Measurements from ENCODE around the gene USP15.

The USP15 gene

DNA sequence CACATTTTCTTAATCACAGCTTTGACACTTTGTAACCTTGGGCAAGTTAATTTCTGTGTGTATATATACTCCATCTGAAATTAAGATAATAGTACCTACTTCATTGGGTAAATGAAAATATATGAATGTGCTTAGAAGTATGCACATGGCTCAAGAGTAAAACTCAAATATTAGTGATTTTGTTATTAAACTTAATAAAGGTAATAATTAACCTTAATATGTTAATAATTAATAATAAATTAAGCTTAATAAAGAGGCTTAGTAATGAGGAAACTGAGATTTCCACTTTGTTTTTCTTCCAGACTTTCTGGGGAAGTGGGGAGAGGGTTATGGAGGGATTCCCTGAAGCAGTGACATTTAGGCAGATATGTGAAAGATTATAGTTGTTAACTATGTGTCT lies 19.8 kb downstream of the USP15 start:
- Histone ChIP-seq H3K79me2 (ENCODE audit: control insufficient read depth, insufficient read depth, low read length, unreplicated experiment) (peaks cover 91% of the 10 kb centered on the region), H3K27ac (ENCODE audit: low read depth, low read length) (no peak overlapping the region), H3K4me1 (ENCODE audit: control insufficient read depth, insufficient read depth, low read length, unreplicated experiment) (peaks cover 3% of the 10 kb centered on the region), H3K36me3 (ENCODE audit: insufficient read depth, low read length) (0 out of 2 replicates have a peak, but pooled peaks cover 5% of the 10 kb centered on the region), H3K4me3 (ENCODE audit: low read depth, low read length) (no peak overlapping the region), H2AFZ (ENCODE audit: low read length, unreplicated experiment) (no peak overlapping the region), H3K27me3 (ENCODE audit: insufficient read depth, low read length) (no peaks in the 10 kb centered on the region)

- H3K36me3 ChIP-seq (ENCODE audit: insufficient read depth, low read length), result peaks cover 9% of the 10 kb centered on the region
- H3K79me2 ChIP-seq (ENCODE audit: control insufficient read depth, insufficient read depth, low read length, unreplicated experiment), result peaks cover 93% of the 10 kb centered on the region
- no peak overlapping the region for H3K27ac ChIP-seq (ENCODE audit: low read depth, low read length)
- H3K4me3 ChIP-seq (ENCODE audit: low read depth, low read length), result no peak overlapping the region
- no peaks in the 10 kb centered on the region for H3K27me3 ChIP-seq (ENCODE audit: insufficient read depth, low read length)
- H2AFZ ChIP-seq (ENCODE audit: low read length, unreplicated experiment), result no peak overlapping the region
- peaks cover 3% of the 10 kb centered on the region for H3K4me1 ChIP-seq (ENCODE audit: control insufficient read depth, insufficient read depth, low read length, unreplicated experiment)
These were observed 22.0 kb downstream of the USP15 start for GRCh38 chr12:62282057-62282774.

- Histone ChIP-seq H3K27me3 (ENCODE audit: insufficient read depth, low read length) (no peaks in the 10 kb centered on the region), H3K4me3 (ENCODE audit: low read depth, low read length) (no peak overlapping the region), H3K27ac (ENCODE audit: low read depth, low read length) (no peak overlapping the region), H3K79me2 (ENCODE audit: control insufficient read depth, insufficient read depth, low read length, unreplicated experiment) (peaks cover 95% of the 10 kb centered on the region), H3K36me3 (ENCODE audit: insufficient read depth, low read length) (peaks cover 4% of the 10 kb centered on the region), H2AFZ (ENCODE audit: low read length, unreplicated experiment) (no peak overlapping the region), H3K4me1 (ENCODE audit: control insufficient read depth, insufficient read depth, low read length, unreplicated experiment) (peaks cover 3% of the 10 kb centered on the region)
These were observed 24.5 kb downstream of the USP15 start for GRCh38 chr12:62284749-62285148.

DNA sequence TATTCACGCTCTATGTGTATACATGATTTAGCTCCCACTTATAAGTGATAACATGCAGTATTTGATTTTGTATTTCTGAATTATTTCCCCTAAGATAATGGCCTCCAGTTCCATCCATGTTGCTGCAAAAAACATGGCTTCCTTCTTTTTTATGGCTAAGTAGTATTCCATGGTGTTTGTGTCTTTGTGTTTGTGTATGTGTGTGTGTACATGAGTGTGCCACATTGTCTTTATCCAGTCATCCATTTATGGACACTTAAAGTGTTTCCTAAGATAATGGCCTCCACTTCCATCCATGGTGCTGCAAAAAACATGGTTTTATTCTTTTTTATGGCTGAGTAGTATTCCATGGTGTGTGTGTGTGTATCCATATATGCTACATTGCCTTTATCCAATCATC lies 25.1 kb downstream of the USP15 start:
- H3K36me3 ChIP-seq (ENCODE audit: insufficient read depth, low read length), result peaks cover 7% of the 10 kb centered on the region
- no peak overlapping the region for H3K27ac ChIP-seq (ENCODE audit: low read depth, low read length)
- H2AFZ ChIP-seq (ENCODE audit: low read length, unreplicated experiment), result no peak overlapping the region
- peaks cover 3% of the 10 kb centered on the region for H3K4me1 ChIP-seq (ENCODE audit: control insufficient read depth, insufficient read depth, low read length, unreplicated experiment)
- peaks cover 95% of the 10 kb centered on the region for H3K79me2 ChIP-seq (ENCODE audit: control insufficient read depth, insufficient read depth, low read length, unreplicated experiment)
- no peaks in the 10 kb centered on the region for H3K27me3 ChIP-seq (ENCODE audit: insufficient read depth, low read length)
- H3K4me3 ChIP-seq (ENCODE audit: low read depth, low read length), result no peak overlapping the region

DNA sequence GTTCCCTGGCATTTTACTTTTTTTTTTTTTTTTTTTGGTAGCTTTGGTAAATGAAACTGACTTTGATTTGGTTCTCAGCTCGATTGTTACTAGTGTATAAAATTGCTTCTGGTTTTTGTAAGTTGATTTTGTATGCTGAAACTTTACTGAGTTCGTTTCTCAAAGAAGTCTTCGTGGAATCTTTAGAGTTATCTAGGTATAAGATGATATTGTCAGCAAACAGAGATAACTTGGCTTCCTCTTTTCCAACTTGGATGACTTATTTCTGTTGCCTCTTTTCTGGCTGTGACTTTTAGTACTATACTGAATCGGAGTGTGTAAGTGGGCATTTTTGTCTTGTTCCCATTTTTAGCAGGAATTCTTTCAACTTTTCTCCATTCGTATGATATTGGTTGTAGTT lies 28.1 kb downstream of the USP15 start:
- no peak overlapping the region for H2AFZ ChIP-seq (ENCODE audit: low read length, unreplicated experiment)
- no peak overlapping the region for H3K27ac ChIP-seq (ENCODE audit: low read depth, low read length)

DNA sequence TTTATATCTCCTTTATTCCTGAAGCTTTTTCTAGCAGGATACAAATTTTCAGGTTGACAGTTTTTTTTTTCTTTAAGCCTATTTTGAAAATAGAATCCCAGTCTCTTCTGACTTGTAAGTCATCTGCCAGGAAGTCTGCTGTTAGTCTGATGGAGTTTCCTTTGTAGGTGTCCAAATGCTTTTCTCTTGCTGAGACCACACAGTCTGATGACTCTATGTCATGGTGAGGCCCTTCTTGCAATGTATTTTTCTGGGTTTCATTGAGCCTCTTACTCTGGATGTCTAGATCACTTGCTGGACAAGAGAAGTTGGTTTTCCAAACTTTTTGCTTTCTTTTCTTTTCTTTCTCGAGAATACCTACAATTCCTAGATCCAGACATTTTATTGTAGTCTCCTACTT lies 30.6 kb downstream of the USP15 start:
- Histone ChIP-seq H3K27me3 (ENCODE audit: insufficient read depth, low read length) (no peaks in the 10 kb centered on the region), H3K36me3 (ENCODE audit: insufficient read depth, low read length) (peaks cover 31% of the 10 kb centered on the region), H2AFZ (ENCODE audit: low read length, unreplicated experiment) (no peak overlapping the region), H3K4me1 (ENCODE audit: control insufficient read depth, insufficient read depth, low read length, unreplicated experiment) (peaks cover 10% of the 10 kb centered on the region), H3K4me3 (ENCODE audit: low read depth, low read length) (no peak overlapping the region), H3K79me2 (ENCODE audit: control insufficient read depth, insufficient read depth, low read length, unreplicated experiment) (peaks cover 89% of the 10 kb centered on the region), H3K27ac (ENCODE audit: low read depth, low read length) (no peak overlapping the region)

More for the DNA sequence above, 28.1 kb downstream of the USP15 start:
- Histone ChIP-seq H3K27me3 (ENCODE audit: insufficient read depth, low read length) (no peaks in the 10 kb centered on the region), H3K4me3 (ENCODE audit: low read depth, low read length) (no peak overlapping the region), H3K79me2 (ENCODE audit: control insufficient read depth, insufficient read depth, low read length, unreplicated experiment) (peaks cover 97% of the 10 kb centered on the region), H3K36me3 (ENCODE audit: insufficient read depth, low read length) (peaks cover 21% of the 10 kb centered on the region), H3K4me1 (ENCODE audit: control insufficient read depth, insufficient read depth, low read length, unreplicated experiment) (peaks cover 10% of the 10 kb centered on the region)

DNA sequence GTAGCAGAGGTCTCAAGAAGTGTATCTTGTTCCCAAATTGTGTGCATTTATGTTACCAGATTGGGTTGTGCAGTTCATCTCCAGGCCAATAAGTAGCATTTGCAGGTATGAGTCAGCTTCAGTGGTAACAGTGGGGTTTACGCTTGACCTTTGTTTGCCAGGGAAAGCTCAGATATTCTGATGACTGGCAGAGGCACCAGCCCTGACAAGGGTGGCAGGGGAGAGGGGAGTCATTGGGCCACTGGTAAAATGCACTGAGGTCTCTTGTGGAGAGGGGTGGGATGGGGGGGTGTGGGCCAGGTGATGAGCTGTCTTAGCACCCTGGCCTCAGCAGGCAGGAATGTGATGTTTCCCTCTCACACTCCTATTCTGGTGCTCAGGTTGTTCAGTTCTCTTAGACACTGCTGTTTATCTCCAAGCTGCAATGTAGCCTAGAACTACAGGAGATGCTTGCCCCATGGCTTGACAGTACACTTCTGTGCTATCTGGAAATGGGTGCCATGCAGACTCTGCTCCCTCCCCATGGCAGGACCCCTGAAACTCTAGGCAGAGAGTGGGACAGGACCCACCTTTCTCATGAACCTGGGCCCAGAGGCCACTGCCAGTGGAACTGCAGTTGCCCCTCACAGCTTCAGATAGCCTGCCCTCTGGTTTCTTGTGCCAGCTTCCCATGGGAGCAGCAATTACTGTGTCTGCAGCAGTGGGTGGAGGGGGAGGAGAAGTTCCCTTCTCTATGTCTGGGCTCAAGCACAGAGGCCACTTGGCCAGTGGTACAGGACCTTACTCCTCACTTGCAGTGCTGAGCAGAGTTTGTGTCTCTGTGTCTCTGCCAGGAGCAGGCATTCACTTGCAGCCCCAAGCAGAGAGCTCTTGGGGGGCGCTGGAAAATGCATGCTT lies 31.9 kb downstream of the USP15 start:
- H3K36me3 ChIP-seq (ENCODE audit: insufficient read depth, low read length), result peaks cover 38% of the 10 kb centered on the region
- H3K27me3 ChIP-seq (ENCODE audit: insufficient read depth, low read length), result no peaks in the 10 kb centered on the region
- H3K27ac ChIP-seq (ENCODE audit: low read depth, low read length), result no peak overlapping the region
- H2AFZ ChIP-seq (ENCODE audit: low read length, unreplicated experiment), result no peak overlapping the region
- H3K4me1 ChIP-seq (ENCODE audit: control insufficient read depth, insufficient read depth, low read length, unreplicated experiment), result peaks cover 10% of the 10 kb centered on the region
- H3K4me3 ChIP-seq (ENCODE audit: low read depth, low read length), result no peak overlapping the region
- H3K79me2 ChIP-seq (ENCODE audit: control insufficient read depth, insufficient read depth, low read length, unreplicated experiment), result peaks cover 88% of the 10 kb centered on the region

- no peak overlapping the region for H3K4me3 ChIP-seq (ENCODE audit: low read depth, low read length)
- peaks cover 87% of the 10 kb centered on the region for H3K79me2 ChIP-seq (ENCODE audit: control insufficient read depth, insufficient read depth, low read length, unreplicated experiment)
These were observed 32.6 kb downstream of the USP15 start for GRCh38 chr12:62292761-62293344.

GRCh38 chr12:62294378-62294777 lies 34.2 kb downstream of the USP15 start:
- peaks cover 10% of the 10 kb centered on the region for H3K4me1 ChIP-seq (ENCODE audit: control insufficient read depth, insufficient read depth, low read length, unreplicated experiment)
- no peaks in the 10 kb centered on the region for H3K27me3 ChIP-seq (ENCODE audit: insufficient read depth, low read length)
- no peak overlapping the region for H3K27ac ChIP-seq (ENCODE audit: low read depth, low read length)
- H2AFZ ChIP-seq (ENCODE audit: low read length, unreplicated experiment), result no peak overlapping the region
- peaks cover 75% of the 10 kb centered on the region for H3K79me2 ChIP-seq (ENCODE audit: control insufficient read depth, insufficient read depth, low read length, unreplicated experiment)
- no peak overlapping the region for H3K4me3 ChIP-seq (ENCODE audit: low read depth, low read length)
- peaks cover 51% of the 10 kb centered on the region for H3K36me3 ChIP-seq (ENCODE audit: insufficient read depth, low read length)

More at GRCh38 chr12:62292761-62293344, 32.6 kb downstream of the USP15 start:
- peaks cover 10% of the 10 kb centered on the region for H3K4me1 ChIP-seq (ENCODE audit: control insufficient read depth, insufficient read depth, low read length, unreplicated experiment)
- H3K27me3 ChIP-seq (ENCODE audit: insufficient read depth, low read length), result no peaks in the 10 kb centered on the region
- peaks cover 46% of the 10 kb centered on the region for H3K36me3 ChIP-seq (ENCODE audit: insufficient read depth, low read length)
- no peak overlapping the region for H3K27ac ChIP-seq (ENCODE audit: low read depth, low read length)
- no peak overlapping the region for H2AFZ ChIP-seq (ENCODE audit: low read length, unreplicated experiment)

GRCh38 chr12:62296001-62296400 lies 35.8 kb downstream of the USP15 start:
- H3K36me3 ChIP-seq (ENCODE audit: insufficient read depth, low read length), result peaks cover 45% of the 10 kb centered on the region
- H3K79me2 ChIP-seq (ENCODE audit: control insufficient read depth, insufficient read depth, low read length, unreplicated experiment), result peaks cover 71% of the 10 kb centered on the region
- no peak overlapping the region for H3K27ac ChIP-seq (ENCODE audit: low read depth, low read length)
- no peak overlapping the region for H2AFZ ChIP-seq (ENCODE audit: low read length, unreplicated experiment)
- peaks cover 10% of the 10 kb centered on the region for H3K4me1 ChIP-seq (ENCODE audit: control insufficient read depth, insufficient read depth, low read length, unreplicated experiment)
- no peaks in the 10 kb centered on the region for H3K27me3 ChIP-seq (ENCODE audit: insufficient read depth, low read length)
- no peak overlapping the region for H3K4me3 ChIP-seq (ENCODE audit: low read depth, low read length)
